GM19025 (cell line): Measurements from ENCODE around the gene KCNIP4.

ENCODE experiments used
- ATAC-seq: cut with Tn5 transposase; IDR thresholded peaks from one replicate; pipeline ENCODE4 v1.9.1; 2021; ENCODE audit warnings: mild to moderate bottlenecking, low read depth, moderate library complexity; ENCODE audit not compliant: unreplicated experiment

The KCNIP4 gene

DNA sequence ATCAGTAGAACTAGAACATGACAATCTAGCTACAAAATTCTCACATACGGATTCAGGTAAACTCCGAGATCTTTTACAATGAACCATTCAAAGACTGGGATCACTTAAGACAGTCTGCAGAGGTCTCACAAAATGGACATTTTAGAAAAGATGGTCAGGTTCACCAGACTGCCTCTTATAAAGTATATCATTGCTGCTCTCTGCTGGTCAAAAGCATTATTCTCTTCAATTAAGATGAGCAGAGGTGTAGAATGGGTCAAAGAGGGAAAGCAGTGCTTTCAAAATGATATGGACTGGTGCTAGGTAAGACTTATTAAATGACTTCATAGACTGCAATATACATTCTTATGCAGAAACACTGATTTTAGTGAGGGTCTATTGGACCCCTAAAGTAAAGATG lies 813.6 kb downstream of the KCNIP4 start:
- no peak for ATAC-seq

DNA sequence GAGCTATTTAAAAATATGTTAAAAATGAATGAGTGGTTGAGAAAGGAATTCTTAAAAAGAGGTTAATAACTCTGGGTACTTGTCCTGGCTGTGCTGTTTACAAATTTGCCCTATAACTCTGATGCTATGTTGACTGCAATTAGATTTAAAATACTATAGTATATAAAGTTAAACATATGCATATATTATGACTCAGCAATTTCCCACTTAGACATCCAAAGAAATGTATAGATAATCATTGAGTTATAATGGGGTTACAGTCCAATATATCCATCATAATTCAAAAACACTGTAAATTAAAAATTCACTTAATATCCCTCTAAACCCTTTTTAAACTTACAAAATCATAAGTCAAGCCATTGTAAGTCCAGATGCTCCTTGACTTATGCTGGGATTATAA lies 818.0 kb downstream of the KCNIP4 start:
- no peak for ATAC-seq

DNA sequence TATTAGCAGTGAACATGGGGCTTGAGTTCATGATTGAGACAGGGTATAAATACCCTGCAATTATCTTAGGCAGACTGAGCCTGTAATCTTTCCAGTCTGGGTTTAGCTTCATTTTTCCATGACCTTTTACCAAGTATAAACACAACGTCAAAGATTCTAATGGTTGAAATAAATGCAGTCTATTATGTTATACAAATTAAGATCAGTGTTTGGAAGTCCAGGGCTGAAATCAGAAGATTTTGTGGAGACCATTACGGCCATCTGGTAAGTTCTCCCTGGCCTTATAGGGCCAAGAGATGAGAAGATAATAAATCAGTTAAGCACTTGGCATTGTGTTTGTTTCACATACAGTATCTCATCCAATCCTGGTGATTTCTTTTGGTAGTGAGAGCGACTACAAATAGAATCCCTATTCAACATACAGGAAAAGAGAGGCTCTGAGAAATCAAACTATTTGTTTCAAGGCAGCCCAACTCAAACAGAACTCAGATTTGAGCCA lies 822.5 kb downstream of the KCNIP4 start:
- no peak for ATAC-seq

DNA sequence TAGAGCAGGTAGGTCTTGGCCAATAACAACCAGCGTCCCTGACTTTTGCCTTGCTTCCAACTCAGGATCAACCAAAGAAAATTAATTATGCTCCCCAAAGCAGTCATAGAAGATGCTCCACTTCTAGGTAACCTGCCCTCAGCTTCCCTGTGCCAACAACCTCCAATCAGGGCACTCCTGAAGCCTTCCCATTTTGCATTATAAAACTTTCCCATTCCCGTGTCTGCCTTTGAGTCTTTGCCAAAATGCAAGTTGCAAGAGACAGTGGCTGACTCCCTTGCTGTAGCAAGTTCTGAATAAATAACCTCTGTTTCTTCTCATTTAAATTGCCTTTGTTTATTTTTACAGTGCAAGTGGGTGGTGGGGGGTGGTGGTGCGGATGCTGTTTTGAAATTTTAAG lies 830.3 kb downstream of the KCNIP4 start:
- ATAC-seq, result no peak

DNA sequence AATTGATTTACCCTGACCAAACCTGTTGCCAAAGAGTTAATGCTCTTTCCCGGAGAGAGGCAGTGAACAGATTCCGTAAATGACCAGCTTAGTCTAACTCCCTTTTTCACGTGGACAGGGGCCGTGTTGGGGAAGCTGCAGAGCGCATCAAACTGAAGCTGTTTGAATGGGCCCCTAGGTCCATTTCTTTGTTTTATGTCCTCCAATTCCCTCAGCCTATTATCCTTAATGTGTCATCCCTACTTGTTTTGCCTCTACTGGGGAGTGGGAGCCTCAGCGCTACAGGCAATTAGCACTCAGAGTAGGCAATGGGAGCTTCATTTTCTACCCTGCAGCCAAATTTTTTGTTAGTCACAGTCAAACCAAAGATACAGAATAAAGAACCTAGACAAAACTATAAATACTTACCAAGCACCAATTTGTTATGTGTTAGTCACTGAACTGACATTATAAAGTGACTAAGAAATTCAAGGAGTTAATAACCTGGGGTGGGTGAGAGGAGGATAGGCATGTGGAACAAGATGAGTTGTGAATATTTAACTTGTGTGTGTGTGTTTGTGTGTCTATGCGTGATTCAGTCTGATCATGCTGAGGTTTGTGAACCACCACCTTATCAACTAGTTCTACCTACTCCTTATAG lies 830.9 kb downstream of the KCNIP4 start:
- no peak for ATAC-seq

DNA sequence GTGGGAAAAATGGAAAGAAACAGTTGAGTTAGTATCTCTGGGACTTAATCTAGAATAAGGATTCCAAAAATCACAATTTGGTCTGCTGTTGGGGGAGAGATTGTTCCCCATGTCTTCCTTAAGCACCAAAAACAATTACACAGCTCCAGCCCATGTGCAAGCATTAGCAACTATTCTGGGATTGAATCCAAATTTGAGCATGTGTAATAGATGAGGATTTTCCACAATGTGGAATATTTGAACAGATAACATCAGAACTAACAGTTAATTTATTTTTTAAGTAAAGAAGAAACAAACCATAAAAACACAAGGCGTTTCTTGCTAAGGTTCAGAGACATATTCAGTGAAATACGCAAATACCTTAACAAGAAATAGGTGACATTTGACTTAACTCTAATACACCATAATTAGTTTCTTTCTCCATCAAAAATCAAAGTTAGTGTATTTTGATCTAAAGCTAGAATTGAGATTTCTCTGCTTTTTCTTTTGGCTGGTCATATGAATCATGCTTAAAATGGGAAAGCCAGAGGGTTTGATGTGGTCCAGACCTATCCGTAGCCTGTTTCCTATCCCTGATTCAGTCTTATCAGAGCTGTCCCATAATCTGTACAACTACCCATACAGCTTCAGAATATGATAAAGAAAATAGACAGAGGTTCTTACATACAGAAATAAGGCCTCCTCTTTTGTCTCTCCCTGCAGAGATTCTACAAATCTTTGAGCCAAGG lies 834.9 kb downstream of the KCNIP4 start:
- no peak for ATAC-seq

DNA sequence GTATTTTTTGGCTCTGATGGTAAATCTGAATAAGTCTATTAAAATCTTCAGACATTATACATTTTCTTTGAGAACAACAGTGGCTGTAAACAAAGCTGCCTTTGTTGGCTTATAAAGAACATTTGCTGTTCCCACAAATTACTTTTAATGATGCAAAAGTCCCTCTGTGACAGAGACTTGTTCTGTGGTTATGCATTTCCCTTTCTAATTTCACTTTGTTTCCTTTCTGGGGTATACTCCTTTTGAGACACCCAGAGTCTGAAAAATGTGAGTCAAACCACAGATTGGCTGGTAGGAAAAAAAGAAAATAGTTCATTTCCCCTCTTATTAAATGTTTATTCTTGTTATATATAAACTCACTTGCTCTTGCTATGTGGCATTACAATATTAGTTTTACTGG lies 845.9 kb downstream of the KCNIP4 start:
- ATAC-seq, result no peak

DNA sequence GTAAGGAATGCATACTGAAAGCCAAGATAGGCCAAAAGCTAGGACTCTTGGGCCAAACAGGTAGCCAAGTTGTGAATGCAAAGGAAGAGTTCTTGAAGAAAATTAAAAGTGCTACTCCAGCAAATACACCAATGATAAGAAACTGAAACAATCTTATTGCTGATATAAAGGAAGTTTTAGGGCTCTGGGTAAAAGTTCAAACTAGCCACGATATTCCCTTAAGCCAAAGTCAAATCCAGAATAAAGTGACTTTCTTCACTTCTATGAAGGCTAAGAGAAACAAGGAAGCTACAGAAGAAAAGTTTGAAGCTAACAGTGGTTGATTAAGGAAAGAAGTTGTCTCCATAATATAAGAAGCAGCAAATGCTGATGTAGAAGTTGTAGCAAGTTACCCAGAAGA lies 850.7 kb downstream of the KCNIP4 start:
- ATAC-seq, result no peak

DNA sequence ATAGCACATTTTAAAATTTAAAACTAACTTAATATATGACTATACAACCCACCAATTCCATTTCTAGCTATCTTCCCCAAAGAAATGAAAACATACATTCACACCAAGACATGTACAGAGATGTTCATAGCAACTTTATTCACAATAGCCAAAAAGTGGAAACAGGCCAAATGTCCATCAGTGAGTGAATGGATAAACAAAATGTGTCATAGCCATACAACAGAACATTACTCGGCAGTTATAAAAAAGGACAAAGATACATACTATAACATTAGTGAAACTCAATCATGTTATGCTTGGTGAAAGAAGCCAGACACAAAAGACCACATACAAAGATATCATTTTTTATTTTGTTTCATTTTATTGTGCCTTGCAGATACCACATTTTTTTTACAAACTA lies 851.5 kb downstream of the KCNIP4 start:
- no peak for ATAC-seq

DNA sequence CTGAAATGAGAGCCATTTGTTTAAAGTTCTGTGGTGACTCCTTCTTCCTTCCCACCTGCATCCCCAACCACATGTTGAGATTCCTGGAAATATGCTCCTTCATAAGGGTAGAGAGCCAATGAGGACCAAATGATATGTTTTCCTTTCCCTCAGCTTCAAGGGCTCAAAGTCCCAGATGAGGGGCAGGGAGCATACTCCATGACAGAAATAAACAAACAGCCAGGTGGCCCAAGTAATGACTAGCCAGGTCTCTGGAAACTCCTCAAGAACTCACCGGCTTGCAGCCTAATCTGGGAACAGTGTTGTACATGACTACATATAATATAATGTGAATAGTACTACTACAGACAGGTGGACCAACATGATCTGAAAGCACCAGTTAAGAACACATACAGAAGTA lies 856.0 kb downstream of the KCNIP4 start:
- ATAC-seq, result no peak

DNA sequence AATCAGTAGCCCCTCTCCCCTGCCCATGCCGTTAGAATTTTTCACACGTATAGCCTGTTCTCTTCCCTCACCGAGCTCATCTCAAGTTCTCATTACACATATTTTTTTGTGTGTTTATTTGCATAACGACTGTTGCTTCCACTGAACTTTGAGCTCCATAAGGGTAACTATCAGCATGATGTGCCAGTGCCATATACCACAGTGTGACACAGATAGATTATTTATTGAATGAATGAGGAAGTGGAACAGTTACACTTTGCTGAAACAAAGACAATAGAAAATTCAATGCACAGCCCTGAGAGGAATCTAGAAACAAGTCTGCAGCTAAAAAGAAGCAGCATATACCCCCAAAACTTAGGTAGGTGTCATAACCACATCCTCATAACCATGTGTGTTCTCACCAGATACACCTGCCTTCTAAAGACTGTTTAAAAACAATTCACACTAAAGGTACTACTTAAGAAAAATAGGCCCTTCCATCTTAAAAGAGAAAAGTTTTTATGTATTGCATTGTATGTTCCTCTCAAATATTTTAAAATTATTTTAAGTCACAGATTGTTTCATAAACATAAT lies 858.4 kb downstream of the KCNIP4 start:
- ATAC-seq, result no peak

DNA sequence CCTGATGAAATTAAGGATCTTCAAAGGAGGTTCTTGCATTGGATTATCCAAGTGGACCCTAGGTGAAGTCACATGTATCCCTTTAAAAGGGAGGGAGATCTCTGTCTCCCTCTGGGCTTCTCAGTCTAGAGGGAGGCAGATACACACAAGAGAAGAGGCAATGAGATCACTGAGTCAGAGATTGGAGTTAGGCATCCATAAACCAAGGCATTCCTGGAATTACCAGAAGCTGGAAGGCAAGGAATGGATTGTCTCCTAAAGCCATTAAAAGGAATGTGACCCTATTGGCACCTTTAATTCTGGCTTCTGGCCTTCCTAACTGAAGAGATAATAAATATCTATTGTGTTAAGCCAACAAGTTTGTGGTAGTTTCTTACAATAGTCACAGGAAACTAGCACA lies 865.2 kb downstream of the KCNIP4 start:
- ATAC-seq, result no peak

DNA sequence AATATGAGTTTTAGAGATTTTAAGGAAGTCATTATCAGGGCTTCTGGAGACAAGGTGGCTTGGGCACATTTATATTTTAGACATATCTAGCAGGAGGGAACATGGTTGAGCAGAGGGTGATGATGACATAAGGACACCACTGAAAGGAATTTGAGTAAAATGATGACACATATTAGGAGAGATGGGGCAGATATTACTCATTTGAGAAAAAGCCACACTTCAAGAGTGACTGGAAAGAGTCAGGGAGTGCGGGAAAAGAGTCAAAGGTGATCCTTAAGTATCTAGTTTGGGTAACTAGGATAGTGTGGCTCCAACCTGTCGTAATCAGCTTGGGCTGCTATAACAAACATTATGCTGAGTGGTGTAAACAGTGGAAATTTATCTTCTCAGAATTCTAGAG lies 870.6 kb downstream of the KCNIP4 start:
- ATAC-seq, result no peak

DNA sequence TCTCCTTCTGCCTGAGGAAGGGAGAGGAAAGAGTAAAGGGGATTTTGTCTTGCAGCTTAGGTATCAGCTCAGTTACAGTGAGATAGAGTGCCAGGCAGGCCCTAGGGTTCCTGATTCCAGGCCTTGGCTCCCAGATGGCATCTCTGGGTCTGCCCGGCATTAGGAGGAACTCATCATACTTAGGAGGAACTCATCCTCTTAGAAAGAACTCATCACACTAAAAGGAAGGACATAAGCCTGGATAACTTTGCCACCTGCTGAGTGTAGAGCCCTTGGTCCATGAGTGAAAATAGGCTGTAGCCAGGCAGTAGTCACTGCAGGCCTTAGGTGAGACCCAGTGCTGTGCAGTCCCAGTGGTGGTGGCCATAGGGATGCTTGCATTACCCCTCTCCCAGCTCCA lies 881.2 kb downstream of the KCNIP4 start:
- ATAC-seq, result no peak

DNA sequence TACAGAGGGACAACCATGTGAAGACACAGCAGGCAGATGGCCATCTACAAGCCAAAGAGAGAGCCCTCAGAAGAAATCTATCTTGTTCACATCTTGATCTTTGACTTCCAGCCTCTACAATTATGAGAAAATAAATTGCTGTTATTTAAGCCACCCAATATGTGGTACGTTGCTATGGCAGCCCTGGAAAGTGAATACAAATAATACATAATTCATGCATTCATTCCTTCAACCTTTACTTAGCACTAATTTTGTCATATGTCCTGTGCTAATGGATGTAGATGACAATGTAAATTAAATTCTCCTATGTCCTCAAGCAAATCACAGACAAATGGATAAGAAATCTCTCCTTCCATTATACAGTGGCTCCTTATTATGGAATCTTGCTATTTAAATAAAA lies 886.7 kb downstream of the KCNIP4 start:
- no peak for ATAC-seq

DNA sequence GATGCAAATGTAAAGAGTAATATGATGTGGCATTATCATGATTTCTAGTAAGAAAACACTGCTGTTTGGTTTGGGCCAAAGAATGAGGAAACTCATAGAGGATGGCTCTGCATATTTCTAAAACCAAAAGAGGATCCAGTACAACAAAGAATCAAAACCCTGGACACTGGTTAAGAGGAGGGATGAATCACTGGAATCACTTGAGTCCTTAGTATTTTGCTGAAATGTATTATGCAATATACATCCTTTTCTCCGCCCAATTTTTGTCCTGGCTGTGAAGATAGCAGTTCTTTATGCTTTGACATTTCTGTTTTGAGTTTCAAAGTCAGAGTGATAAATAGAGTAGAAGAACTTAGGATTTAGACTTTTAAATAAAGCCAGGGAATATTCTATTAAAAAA lies 902.4 kb downstream of the KCNIP4 start:
- no peak for ATAC-seq

DNA sequence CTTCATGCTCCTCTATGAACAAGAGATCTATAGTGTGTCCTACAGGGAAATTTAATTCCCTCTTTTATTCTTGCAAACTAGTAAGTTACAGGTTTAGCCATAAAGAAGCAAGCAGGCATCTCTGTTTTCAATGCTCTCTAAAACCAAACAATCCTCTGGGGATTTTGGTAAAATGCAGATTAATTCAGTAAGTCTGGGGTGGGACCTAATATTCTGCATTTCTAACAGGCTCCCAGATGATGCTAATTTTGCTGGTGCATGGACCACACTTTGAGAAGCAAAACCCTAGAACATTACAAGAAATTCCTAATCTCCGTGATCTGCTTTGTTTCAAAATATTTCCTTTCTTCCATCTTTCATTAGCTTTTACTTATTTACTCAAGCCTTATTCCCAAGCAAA lies 903.5 kb downstream of the KCNIP4 start:
- ATAC-seq, result no peak

DNA sequence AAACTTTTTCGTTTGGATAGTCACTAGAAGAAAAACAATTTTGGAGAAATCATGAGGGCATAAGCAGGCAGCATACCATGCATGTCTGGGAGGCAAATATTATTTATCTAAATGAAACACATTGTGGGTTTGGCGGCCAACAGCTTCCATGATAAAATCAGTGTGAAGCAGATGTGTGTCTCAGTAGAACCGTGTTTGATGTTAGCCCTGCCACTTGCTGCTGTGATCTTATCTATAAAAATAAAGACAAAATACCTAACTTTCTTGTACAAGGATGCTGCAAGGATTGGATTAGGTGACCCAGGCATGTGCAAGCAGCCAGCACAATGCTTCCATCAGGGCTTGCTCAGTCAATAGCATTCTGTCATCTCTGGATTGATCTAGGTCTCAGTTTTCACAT lies 906.9 kb downstream of the KCNIP4 start:
- ATAC-seq, result no peak

DNA sequence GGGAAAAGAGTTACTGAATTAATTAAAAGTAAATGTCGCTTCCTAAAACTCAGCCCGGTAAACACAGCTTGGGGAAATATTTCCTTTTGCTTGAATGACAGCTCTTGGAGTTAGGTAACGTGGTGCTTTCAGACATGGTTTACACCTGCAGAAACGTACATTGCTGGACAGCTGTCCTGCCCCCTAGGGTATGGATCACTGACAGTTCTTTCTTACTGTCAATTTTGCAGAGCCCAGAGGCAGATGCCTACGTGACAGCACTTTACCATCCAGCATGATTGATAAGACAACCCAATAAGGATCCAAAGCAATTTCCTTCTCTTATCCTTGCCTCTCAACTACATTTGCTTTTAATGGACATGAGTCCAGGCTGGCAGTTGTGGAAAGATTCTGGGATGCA lies 913.8 kb downstream of the KCNIP4 start:
- ATAC-seq, result no peak

DNA sequence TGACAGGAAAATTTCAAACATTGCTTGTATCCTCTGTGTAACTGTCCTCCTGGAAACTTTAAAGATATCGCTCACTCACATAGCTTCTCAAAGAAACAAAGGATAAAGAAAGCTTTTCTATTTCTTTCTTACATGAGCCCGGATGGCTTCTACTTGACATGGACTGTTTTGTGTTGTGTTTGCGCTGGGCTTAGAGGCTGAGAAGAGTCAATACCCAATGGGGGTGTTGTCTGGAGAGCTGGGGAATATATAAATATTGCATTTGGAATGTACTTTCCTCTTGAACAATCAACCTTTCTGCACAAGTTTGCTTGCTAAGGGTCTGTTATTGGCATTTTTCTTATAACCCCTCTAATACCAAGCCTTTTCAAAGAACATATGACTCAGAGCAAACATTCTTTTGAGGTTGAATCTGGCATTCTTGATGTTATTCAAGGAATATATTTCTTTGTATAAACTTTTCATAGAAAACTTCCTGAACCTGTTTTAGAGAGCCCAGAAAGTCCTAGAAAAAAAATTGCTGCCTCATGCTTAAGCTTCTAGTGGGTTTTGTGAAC lies 916.4 kb downstream of the KCNIP4 start:
- ATAC-seq, result no peak

DNA sequence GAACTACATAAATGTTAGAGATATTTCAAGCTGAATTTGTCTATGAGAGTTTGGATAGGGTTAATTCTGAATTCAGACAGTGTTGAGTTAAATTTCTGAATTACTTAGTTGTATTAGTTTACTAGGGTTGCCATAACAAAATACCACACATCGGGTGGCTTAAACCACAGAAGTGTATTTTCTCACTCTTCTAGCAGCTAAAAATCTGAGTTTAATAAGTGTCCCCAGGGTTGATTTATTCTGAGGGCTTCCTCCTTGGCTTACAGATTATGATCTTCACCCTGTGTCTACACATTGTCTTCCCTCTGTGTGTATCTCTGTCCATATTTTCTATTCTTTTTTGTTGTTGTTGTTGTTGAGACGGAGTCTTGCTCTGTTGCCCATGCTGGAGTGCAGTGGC lies 929.8 kb downstream of the KCNIP4 start:
- ATAC-seq, result no peak

DNA sequence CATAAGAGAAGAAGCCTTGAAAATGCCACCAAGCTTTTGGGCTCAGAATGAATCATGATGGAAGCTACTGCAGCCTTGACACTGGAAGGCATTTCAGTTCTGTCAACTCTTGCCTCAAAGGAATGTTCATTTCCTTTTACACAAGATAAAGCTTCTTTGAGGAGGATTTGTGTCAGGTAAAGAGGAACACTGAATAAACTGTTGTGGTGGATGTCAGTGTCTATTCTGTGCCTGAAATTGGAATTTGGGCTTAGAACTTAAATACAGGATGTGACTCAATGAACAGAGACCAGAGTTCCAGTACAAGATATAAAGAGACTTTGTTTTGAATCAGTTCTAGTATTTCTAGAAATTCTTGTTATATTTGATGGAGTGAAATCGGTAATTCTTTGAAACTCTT lies 935.1 kb downstream of the KCNIP4 start:
- no peak for ATAC-seq
